Caco-2 (cell line): ENCODE measurements around the gene RASSF3. TPM values are rescaled to one million over a fixed set of nuclear protein-coding genes. Genes with fewer than 3 reads are reported as not detected.

Experiments
- BruUV-seq: library from RNA; stranded (reverse); fragments of 400-500 nt; replicated peaks from 2 replicates; lab custom pipeline; 2021; lab: Mats Ljungman, UMichigan
- CTCF ChIA-PET: fragments of 300-600 bp; sonication (Branson Sonifier 250); formaldehyde crosslinking; loops from one replicate; lab custom pipeline; 2022; ENCODE audit warnings: antibody characterized with exemption; lab: Charles Lee
- POLR2A ChIA-PET: fragments of 300-600 bp; sonication (Branson Sonifier 250); formaldehyde crosslinking; loops from one replicate; lab custom pipeline; 2022; ENCODE audit warnings: antibody characterized with exemption; lab: Charles Lee
- DNase-seq, 2 experiments: peaks; one replicate each; pipeline versions ENCODE4 v3.0.0 to v3.0.0-alpha.2; 2020 to 2022
- H3K27me3 ChIP-seq: replicated peaks from 2 replicates; pipeline ENCODE4 v1.6.0; 2011; ENCODE audit warnings: low read length; ENCODE audit not compliant: control insufficient read depth, insufficient read depth
- H3K36me3 ChIP-seq: 2 replicates; pipeline ENCODE4 v1.5.1; 2011; ENCODE audit warnings: low read length; ENCODE audit not compliant: control insufficient read depth, insufficient read depth
- H3K4me1 ChIP-seq: fragments of 250-450 bp; sonication (Bioruptor Pico); 2 replicates; pipeline ENCODE4 v1.5.1; 2020; ENCODE audit warnings: mild to moderate bottlenecking
- H3K4me3 ChIP-seq: 2 replicates; pipeline ENCODE4 v1.5.1; 2011; ENCODE audit warnings: low read depth, mild to moderate bottlenecking, control low read depth, low read length
- H3K9me3 ChIP-seq: fragments of 250-450 bp; sonication (Bioruptor Pico); 2 replicates; pipeline ENCODE4 v1.5.1; 2020; ENCODE audit warnings: mild to moderate bottlenecking, moderate library complexity
- H3K27ac Mint-ChIP-seq: one replicate; pipeline ENCODE4 v1.8.0; 2022; ENCODE audit warnings: mixed read lengths; ENCODE audit not compliant: unreplicated experiment
- H3K27me3 Mint-ChIP-seq: one replicate; pipeline ENCODE4 v1.8.0; 2022; ENCODE audit warnings: mixed read lengths; ENCODE audit not compliant: insufficient read depth, unreplicated experiment
- H3K36me3 Mint-ChIP-seq: one replicate; pipeline ENCODE4 v1.8.0; 2022; ENCODE audit warnings: mild to moderate bottlenecking, mixed read lengths; ENCODE audit not compliant: insufficient read depth, unreplicated experiment
- H3K4me1 Mint-ChIP-seq: one replicate; pipeline ENCODE4 v1.8.0; 2022; ENCODE audit warnings: low read depth, mixed read lengths; ENCODE audit not compliant: unreplicated experiment
- H3K4me3 Mint-ChIP-seq: one replicate; pipeline ENCODE4 v1.8.0; 2022; ENCODE audit warnings: mild to moderate bottlenecking, moderate library complexity, mixed read lengths; ENCODE audit not compliant: unreplicated experiment
- H3K9me3 Mint-ChIP-seq: one replicate; pipeline ENCODE4 v1.8.0; 2022; ENCODE audit warnings: mixed read lengths; ENCODE audit not compliant: unreplicated experiment
- CTCF ChIP-seq, 2 experiments: fragments of 200-600 bp in 1 of 2; IDR thresholded peaks; 1 replicate in 1 of 2; 2 replicates in 1 of 2; pipeline versions ENCODE4 v1.5.1 to v1.8.0; 2011 to 2022; ENCODE audit warnings: antibody characterized with exemption in 1 of 2, control low read depth in 1 of 2, inconsistent platforms in 1 of 2, low read depth in 1 of 2, low read length in 1 of 2, mild to moderate bottlenecking in 1 of 2, moderate library complexity in 1 of 2; ENCODE audit not compliant: insufficient read depth in 1 of 2, severe bottlenecking in 1 of 2, unreplicated experiment in 1 of 2
- intact Hi-C: fragments of 100-400 bp; cut with micrococcal nuclease; formaldehyde crosslinking; loops from one replicate; pipeline ENCODE4 v1.10.0; 2022; ENCODE audit not compliant: unreplicated experiment
- total RNA-seq: library from RNA; stranded (reverse); gene quantifications from 2 replicates; pipeline ENCODE4 v1.2.3, GENCODE V29; 2022

Gene RASSF3
- total RNA-seq, 1 experiment from 2014 or later = 25.7 TPM

GRCh38 chr12:64709429-64709828 is 99.1 kb downstream of the RASSF3 start:
- intact Hi-C loops = no loop called here
- POLR2A ChIA-PET = no interaction called here
- TF ChIP-seq CTCF (IDR thresholded peaks at IDR 0.05; ENCODE audit: insufficient read depth in 1 of 2, low read depth in 1 of 2, low read length in 1 of 2, severe bottlenecking in 1 of 2, unreplicated experiment in 1 of 2) = no peak
- no peak for DNase-seq
- Mint-ChIP-seq H3K36me3 (no peaks in the 10 kb centered on the region), H3K4me3 (no peak overlapping the region), H3K27me3 (no peaks in the 10 kb centered on the region), H3K9me3 (no peaks in the 10 kb centered on the region), H3K27ac (no peak overlapping the region), H3K4me1 (peaks cover 6% of the 10 kb centered on the region)
- no peak overlapping the region for H3K4me3 ChIP-seq
- CTCF ChIA-PET = no interaction called here
- no peaks in the 10 kb centered on the region for H3K36me3 ChIP-seq
- H3K9me3 ChIP-seq = no peaks in the 10 kb centered on the region
- no peaks in the 10 kb centered on the region for H3K4me1 ChIP-seq
- H3K27me3 ChIP-seq = no peaks in the 10 kb centered on the region
- BruUV-seq = no TSS peak

GRCh38 chr12:64713376-64713775 is 103.1 kb downstream of the RASSF3 start:
- H3K27me3 ChIP-seq = no peaks in the 10 kb centered on the region
- DNase-seq = no peak
- no peaks in the 10 kb centered on the region for H3K9me3 ChIP-seq
- H3K27ac Mint-ChIP-seq = no peak overlapping the region
- H3K4me1 Mint-ChIP-seq = no peaks in the 10 kb centered on the region
- peaks cover 14% of the 10 kb centered on the region for H3K36me3 Mint-ChIP-seq
- no TSS peak for BruUV-seq
- CTCF ChIA-PET = no interaction called here
- no peaks in the 10 kb centered on the region for H3K27me3 Mint-ChIP-seq
- no peak overlapping the region for H3K4me3 ChIP-seq
- POLR2A ChIA-PET = no interaction called here
- TF ChIP-seq CTCF (IDR thresholded peaks at IDR 0.05; ENCODE audit: insufficient read depth in 1 of 2, low read depth in 1 of 2, low read length in 1 of 2, severe bottlenecking in 1 of 2, unreplicated experiment in 1 of 2) = no peak
- no peaks in the 10 kb centered on the region for H3K4me1 ChIP-seq
- no peaks in the 10 kb centered on the region for H3K9me3 Mint-ChIP-seq
- no peaks in the 10 kb centered on the region; the same call in none of the 2 replicates for H3K36me3 ChIP-seq
- intact Hi-C loops = no loop called here
- H3K4me3 Mint-ChIP-seq = no peak overlapping the region

GRCh38 chr12:64714551-64714968 is 104.3 kb downstream of the RASSF3 start:
- Mint-ChIP-seq H3K4me3 (no peak overlapping the region), H3K4me1 (no peaks in the 10 kb centered on the region), H3K9me3 (no peaks in the 10 kb centered on the region), H3K27me3 (no peaks in the 10 kb centered on the region), H3K27ac (no peak overlapping the region), H3K36me3 (peaks cover 20% of the 10 kb centered on the region)
- intact Hi-C loops = no loop called here
- Histone ChIP-seq H3K4me1 (no peaks in the 10 kb centered on the region), H3K36me3 (no peaks in the 10 kb centered on the region; the same call in none of the 2 replicates), H3K4me3 (no peak overlapping the region), H3K27me3 (no peaks in the 10 kb centered on the region), H3K9me3 (no peaks in the 10 kb centered on the region)
- POLR2A ChIA-PET = no interaction called here
- no peak for TF ChIP-seq CTCF (IDR thresholded peaks at IDR 0.05; ENCODE audit: insufficient read depth in 1 of 2, low read depth in 1 of 2, low read length in 1 of 2, severe bottlenecking in 1 of 2, unreplicated experiment in 1 of 2)
- DNase-seq = no peak
- BruUV-seq = no TSS peak
- CTCF ChIA-PET = no interaction called here
